Activated naive CD4-positive, alpha-beta T cell treated with anti-CD3 and anti-CD28 coated beads, Interleukin-2, amount 50 U/mL, for 72 hours (primary cell): Measurements from ENCODE around the gene TRIM71. TPM values are rescaled to one million over a fixed set of nuclear protein-coding genes. Genes with fewer than 3 reads are reported as not detected.

ENCODE experiments used
- total RNA-seq, 2 donors: library from RNA; stranded (reverse); gene quantifications; one replicate each; pipeline ENCODE4 v1.2.3, GENCODE V29; 2022

TRIM71 gene
- total RNA-seq, 2 donors from 2014 or later, result 0.02 to 0.08 TPM

Other genes starting within 250 kb of the TRIM71 start
- gene DYNC1LI1, start 247.1 kb upstream of the TRIM71 start, total RNA-seq, result 10 to 100 TPM; 27.8 to 36.3 TPM
- 10 to 100 TPM; 56.8 to 60.2 TPM for gene CNOT10, start 132.8 kb upstream of the TRIM71 start, total RNA-seq
- 10 to 100 TPM; 19.0 to 38.6 TPM for gene CCR4, start 133.6 kb downstream of the TRIM71 start, total RNA-seq